NCI-H345 treated with DMSO at 0.1 percent for 48 hours (cell line): ENCODE results near the gene KIF26B.

Experiments
- DNase-seq: peaks from one replicate; lab custom pipeline; 2025; ENCODE audit not compliant: unreplicated experiment; lab: John Stamatoyannopoulos, UW

The KIF26B gene

DNA sequence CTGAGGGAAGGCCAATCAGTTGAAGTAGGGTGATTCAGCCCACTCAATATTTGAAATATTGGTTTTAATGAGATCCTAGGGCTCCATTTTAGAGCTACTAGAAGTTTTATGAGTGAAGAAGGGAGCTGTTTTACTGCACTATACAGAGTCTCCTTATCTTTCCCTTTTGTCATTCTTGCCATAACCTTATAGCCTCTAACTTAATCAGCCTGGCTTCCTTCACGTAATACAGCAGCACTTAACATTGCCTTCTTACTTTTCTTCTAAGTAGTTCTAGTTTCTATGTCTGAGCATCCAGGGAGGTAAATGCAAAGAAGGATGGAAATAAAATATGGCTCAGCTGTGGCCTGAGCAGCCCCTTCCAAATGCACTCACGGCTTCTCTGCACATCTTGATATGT lies 299.3 kb downstream of the KIF26B start:
- DNase-seq = no peak

DNA sequence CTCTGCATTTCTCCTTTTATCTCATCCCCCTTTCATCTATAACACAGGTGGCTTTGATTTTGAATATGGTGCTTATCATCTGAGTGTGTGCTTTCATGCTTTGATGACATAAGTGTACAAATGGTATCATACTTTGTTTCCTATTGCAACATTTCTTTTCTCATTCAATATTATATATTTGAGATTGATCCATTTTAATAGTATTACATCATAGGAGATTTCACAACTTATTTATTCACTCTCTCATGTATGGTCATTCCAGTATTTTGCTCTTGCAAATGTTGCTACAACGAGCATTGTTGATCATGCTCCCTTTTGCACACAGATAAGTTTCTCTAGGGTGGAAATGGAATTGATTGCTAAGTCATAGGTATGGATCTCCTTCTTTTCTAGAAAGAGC lies 302.8 kb downstream of the KIF26B start:
- DNase-seq = no peak

DNA sequence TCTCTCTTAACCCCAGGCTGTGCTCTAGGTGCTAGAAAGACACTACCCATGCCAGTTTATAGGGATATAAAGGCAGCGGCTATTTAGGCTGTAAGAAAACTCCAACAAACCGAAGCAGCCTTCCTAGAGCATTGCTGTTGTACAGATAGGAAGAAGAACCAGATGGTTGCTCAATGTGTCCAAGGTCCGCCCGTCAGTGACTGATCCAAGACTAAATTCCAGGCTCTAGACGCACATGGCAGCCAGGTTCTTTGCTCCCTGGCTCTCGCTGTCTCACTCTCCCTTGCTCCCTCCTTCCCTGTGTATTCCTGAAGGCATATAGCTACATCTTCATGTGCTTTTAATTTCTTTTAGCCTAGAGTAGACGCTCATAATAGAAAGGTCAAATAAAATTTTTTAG lies 303.4 kb downstream of the KIF26B start:
- DNase-seq = no peak

DNA sequence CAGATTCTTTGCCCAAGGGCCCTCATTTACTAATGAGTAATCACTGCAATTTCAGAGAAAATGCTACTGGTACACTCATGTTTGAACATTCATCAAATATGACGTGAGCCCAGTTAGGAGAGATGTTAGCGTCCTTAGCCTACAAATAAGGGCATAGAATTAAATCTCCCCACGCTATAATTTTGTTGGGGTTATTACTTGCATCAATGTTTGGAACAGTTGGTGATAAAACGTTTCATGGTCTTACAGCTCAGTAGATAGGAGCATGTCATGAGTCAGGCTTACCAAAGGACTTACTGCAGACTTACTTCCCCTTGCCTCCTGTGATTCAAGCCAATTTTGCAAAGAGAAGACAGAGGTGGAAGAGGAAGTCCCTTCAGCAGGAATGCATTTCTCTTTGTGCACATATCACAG lies 304.0 kb downstream of the KIF26B start:
- DNase-seq = no peak

DNA sequence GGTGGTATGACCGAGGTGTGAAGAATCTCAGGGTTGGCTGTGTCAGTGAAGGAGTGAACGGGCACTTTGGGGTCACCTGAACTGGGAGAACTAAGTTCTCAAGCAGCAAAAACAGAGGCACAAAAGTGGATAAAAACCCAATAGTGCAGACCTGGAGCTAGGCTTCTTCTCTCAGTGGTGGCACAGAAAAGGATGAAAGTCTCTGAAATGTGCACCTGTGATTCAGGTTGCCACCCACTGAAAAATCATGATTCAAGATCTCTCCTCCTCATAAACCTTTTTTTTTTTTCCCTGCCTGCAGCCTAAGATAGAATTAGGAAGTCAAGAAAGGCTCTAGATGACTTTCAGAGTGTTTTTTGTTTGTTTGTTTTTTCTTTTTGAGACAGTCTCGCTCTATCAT lies 304.8 kb downstream of the KIF26B start:
- no peak for DNase-seq

DNA sequence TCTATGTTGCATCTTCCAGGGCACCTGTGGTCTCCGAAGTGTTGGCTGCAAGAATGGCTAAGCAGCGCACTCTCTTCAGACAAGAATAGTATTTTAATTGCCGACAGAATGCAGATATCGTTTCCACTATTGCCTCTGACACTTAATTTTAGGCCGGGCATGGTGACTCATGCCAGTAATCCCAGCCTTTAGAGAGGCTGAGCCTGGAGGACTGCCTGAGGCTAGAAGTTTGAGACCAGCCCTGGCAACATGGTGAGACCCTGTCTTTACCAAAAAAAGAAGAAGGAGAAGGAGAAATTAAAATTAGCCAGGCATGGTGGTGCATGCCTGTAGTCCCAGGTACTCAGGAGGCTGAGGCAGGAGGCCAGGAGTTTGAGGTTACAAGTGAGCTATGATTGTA lies 306.9 kb downstream of the KIF26B start:
- no peak for DNase-seq

DNA sequence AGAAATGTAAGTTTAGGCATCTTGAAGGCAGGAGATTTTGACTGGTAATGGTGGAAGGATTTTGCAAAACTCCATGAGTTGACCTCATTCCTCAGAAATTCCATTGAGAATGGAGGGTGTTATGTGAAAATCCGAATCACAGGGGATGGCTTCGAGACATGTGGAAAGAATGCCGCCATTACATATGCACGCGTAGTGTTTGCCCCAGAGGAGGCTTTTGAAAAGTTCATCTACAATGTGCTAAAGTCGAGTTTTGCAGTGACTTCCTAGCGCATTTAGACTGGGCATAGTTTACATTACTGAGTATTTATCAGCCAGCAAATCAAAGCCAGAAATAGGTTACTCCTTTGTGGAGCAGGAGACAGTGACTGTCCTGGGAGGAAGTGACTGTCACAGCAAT lies 307.4 kb downstream of the KIF26B start:
- no peak for DNase-seq

DNA sequence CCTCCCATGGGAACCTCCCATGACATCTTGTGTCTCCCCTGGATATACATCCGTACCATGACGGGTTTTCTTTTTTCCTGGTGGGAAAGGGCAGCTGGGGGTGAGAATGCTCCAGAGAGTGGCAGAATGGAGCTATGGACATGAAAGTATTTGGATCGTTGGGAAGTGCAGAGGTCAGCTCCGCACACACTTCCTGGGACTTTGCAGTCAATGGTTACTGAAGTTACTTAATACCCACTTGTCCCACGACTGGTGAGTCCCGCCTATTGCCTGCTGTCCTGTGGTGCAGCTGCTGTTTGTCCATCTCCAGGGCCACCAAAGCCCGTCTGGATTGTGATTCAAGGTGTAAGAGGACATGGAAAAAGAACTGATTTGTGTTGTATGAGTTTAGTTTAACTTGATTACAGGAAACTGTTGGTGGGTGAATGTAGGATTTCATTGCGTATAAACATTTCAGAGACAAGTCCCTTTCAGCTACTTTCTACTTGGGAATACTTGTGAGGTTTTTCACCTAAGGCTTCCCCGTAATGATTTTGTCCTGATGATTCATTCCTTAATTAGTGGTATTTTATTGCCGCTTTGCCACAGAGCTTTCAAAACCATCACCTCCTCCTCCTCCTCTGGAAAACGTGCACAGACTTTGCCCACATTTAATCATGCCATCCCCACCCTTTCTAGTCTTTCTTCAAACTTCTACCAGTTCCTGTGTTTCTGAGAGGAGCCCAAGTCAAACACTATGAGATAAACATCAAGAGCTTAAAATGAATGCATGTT lies 308.8 kb downstream of the KIF26B start:
- no peak for DNase-seq

DNA sequence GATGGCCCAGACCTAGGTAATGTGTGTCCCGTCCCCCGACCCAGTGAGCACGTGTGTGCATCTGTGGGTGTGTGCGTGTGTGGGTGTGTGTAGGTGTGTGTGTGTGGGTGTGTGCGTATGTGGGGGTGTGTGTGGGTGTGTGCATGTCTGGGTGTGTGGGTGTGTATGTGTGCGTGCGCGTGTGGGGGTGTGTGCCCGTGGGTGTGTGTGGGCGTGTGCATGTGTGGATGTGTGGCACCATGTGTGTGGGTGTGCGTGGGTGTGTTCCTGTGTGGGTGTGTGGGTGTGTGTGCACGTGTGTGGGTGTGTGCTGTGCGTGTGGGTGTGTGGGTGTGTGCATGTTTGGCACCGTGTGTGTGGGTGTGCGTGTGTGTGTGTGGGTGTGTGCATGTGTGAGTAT lies 309.5 kb downstream of the KIF26B start:
- DNase-seq = no peak

DNA sequence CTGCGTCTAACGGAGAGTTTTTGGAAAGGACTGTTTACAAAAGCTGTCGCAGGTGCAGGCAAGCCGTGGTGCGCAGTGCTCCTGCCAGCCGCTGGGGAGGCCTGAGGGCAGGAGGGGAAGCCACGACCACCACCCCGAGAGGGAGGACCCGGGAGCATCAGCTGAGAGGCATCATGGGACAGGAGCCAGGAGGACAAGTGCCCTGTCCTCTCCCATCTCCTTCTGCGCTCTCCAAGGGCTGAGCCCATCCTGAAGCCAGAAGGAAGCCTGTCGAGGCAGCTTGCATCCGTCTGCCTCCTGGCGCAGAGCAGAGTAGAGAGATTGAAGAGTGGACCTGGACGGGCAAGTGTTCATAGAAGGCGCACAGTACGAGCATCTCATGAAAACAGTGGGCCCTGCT lies 310.9 kb downstream of the KIF26B start:
- DNase-seq = no peak

DNA sequence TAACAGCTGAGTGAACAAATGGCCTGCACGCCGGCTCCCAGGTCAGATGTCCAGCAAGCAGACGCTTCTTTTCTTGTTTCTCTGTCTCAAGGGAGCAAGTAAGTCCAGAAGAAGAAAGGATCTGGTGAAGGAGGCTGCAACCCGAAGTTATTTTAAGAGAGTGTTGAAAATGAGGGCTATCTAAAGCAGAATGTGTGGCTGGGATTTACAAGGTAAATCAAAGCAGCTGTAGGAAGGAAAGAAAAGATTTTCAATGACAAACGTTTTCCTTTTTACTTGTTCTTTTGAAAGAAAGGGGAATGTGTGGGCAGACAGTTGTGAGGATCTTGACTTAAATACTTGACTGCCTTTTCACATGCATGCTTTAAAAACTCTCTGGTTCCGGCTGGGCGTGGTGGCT lies 311.5 kb downstream of the KIF26B start:
- no peak for DNase-seq

DNA sequence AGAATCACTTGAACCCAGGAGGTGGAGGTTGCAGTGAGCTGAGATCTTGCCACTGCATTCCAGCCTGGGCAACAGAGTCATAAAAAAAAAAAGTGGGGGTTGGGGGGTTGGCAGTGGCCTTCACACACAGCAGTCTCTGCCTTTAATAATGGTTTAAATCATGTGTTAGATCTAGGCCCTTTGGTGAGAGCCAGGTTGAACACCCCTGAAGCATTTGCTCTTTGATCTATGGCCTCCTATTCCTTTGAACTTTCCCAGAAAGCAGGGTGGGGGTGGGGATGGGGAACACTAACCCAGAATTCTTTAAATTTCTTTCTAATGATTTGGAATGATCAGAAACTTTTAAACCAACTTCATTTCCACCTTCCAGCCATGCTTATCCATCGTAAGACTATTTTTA lies 313.0 kb downstream of the KIF26B start:
- DNase-seq = no peak

DNA sequence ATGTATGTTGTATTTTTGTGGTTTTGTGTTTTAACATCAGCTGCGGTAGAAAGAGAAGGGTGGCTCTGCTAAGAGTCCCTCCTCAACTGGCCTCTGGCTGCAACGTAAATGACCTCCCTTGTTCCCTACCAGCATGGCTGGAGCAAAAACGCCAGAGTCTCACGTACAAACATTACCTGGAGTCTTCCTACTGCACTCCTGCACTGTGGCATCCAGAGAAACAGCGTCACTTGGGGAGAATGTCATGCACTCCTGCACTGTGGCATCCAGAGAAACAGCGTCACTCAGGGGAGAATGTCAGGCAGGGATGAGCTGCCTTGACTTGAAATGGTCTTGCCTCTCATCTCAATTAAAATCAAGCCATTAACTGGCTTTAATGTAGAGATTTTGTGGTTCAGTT lies 314.2 kb downstream of the KIF26B start:
- no peak for DNase-seq

DNA sequence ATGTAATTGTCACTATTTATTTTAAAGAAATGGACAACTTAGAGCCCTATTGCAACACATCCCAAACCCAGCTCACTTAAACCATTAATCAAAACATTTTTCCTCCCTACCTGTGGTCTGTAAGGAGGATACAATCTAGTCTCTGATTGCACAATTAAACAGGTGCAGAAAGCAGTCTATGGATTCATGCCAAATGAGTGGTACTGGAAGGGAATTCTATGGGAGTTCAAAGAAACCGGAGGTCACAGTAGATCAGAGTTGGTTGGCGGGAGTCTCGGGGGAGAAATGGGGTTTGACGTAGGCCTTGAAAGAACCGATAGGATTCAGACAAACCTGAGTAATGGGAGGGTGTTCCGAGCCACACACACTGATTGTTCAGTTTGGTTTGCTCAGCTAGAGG lies 314.9 kb downstream of the KIF26B start:
- no peak for DNase-seq

DNA sequence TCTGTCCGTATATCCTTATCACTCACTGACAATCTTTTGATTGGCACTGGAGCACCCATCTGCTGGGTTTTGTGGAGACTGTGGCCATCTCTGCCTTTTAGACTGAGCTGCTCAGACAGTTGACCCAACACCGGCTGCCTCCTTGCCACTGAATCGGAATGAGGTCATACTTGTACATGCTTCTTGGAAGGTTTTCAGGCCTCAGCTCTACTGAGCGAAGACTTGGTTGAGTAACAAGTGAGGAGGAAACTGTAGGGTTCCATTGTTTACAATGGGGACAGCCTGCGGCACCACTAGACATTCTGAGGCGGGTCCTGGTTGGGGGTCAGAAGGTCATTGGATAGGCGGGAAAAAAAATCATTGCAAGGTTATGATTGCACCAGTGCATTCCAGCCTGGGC lies 320.3 kb downstream of the KIF26B start:
- no peak for DNase-seq

DNA sequence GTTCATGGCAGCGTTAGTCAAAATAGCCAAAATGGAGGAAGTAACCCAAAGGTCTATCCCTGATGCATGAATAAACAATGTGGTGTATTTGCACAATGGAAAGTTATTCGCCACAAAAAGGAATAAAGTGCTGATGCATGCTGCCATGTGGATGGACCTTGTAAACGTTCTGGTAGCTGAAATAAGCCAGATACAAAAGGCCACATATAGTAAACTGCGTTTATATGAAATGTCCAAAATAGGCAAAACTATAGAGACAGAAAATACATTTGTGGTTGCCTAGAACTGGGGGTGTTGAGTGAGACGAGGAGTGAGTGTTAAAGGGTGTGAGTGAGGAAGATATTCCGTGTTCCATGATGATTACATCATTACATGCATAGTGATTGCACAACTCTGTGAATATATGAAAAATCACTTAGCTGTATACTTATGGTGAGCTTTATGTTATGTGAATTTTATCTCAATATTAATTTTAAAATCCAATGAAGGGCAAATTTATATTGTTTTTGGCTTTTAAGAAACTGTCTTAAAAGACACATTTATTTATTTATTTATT lies 321.3 kb downstream of the KIF26B start:
- DNase-seq = no peak

DNA sequence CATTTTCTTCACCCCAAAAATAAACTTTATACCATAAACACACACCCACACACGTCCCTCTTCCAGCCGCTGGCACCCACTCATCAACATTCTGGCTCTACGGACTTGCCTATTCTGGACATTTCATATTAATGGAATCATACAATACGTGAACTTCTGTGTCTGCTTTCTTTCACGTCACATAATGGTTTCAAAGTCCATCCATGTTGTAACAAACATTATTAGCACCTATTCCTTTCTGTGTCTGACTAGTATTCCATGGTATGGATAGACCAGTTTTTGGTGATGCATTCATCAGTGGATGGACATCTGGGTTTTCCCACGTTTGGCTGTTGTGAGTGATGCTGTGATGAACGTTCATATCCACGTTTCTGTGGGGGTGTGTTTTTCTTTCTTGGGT lies 323.2 kb downstream of the KIF26B start:
- no peak for DNase-seq

DNA sequence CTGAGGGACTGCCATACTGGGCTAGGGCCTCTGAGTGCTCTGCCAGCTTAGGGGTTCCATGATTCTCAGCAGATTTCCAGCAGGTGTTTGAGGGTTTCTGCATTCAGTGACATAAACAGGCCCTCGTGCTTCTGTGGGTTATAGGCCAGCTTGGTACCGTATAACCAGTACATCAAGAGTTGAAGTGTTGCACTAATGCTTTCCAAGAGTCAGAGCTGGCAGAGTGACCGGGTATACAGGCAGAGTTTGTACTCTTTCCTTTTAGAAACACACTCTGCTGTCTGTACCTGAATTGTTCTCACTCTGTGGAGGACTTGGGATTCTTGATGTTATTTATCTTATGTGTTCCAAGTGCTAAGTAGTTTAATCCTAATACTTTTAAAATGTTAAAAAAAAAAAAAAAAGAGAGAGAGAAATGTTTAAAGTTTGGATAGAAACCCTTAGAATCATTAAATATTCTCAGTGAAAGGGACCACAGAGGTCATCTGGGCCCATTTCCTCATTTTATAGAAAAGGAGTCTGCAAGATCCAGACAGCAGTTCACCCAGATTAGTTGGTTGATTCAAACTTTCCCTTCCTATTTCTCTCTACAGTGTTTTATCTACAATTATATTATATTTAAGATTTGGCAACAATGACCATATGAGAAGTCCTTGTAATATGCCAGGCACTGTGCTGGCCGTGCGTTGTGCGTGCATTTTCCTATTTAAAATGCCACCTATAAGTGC lies 325.8 kb downstream of the KIF26B start:
- no peak for DNase-seq

DNA sequence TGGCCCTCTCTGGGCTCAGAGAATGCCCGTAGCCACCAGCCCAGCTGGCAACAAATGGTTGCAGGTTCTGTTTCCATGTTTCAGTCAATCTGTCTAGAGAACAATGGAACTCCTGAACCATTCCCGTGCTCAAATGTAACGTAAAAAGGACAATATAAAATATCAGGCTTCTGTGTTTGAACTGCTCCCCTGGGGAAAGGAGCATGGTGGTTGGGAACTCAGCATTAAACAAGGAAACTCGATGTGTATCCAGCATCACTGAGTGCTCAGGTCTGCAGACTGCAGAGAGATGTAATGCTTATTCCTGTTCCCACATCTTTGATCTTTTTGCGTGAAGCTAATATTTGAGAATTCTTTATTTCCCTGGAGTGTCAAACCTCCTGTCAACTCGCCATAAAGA lies 326.5 kb downstream of the KIF26B start:
- peak; percentile 29 for DNase-seq

DNA sequence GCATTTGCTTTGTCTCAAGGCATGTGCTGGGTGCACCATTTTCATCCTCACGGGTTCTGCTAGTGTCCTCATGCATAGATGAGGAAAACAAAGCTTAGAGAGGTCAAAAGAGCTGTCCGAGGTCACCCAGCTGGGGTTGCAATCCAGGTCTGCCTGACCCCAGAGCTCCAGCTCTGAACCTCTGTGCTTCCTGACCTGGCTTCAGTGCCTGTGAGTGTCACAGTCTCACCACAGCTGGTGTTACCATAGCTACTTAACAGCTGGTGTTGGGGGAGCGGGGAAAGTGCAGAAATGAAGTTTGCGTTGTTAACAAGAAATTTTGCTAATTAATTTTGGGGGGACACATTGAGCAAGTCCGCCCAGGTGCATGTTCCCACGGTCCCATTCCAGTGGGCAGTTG lies 328.5 kb downstream of the KIF26B start:
- no peak for DNase-seq

DNA sequence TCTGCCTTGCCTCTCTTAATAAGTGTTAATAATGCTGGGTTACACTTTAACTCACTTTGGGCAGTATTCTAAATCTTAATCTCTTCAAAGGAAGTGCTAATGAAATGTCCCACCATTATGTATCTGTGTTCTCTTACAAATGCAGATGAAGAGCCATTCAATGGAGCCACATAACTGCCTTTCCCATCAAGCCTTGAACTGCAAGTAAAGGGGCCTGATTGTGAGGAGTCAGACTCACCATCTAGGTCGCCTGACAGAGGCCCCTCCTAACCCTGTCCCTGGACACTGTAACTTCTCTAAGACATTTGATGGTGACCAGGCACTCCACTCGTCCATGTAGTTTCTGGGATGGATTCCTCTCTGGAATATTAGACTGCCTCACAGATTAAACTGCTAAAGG lies 329.4 kb downstream of the KIF26B start:
- DNase-seq = no peak

DNA sequence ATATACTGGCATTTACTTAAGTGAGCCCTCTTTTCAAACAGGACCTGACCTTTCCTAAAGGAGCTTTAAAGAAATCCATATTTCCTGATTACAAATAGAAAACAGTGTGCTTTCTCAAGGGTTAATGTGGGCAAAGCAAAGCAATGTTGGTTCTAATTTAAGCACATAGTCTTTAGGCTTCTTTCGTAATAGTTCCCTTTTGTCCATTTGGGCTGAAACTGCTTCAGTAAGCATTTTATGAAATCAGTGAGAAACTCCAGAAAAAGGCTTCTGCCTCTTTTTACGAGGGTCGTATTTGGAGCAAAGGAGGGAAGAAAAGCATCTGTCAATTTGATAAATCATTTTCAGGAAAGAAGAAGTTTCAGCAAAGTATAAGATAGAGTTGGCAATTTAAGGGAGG lies 331.2 kb downstream of the KIF26B start:
- DNase-seq = no peak
